ENCODE data around the gene MAP4K4. TPM values are rescaled to one million over a fixed set of nuclear protein-coding genes. Genes with fewer than 3 reads are reported as not detected.
A peak's percentile ranks its signal among the peaks of the same experiment; 100 is the strongest.

MAP4K4 gene
- total and polyA plus RNA-seq, 2 of the 13 experiments (the other 11 are each of a cell fraction or from before 2014, with no cell fraction given), result 105 to 264 TPM

GRCh38 chr2:101731221-101732054 lies 33.9 kb downstream of the MAP4K4 start (continued):
- TF ChIP-seq ZNF678 (CRISPR knock-in tag; IDR thresholded peaks at IDR 0.05) (no peak), DPF2 (CRISPR knock-in tag; IDR thresholded peaks at IDR 0.05; ENCODE audit: borderline replicate concordance, low read depth) (peak; percentile 73), KLF12 (CRISPR knock-in tag; IDR thresholded peaks at IDR 0.05; ENCODE audit: borderline replicate concordance) (no peak), ZNF263 (CRISPR knock-in tag; IDR thresholded peaks at IDR 0.05) (no peak), SMYD3 (CRISPR knock-in tag; IDR thresholded peaks at IDR 0.05) (no peak), PAX8 (CRISPR knock-in tag; IDR thresholded peaks at IDR 0.05; ENCODE audit: borderline replicate concordance) (no peak), FOXA3 (CRISPR knock-in tag; IDR thresholded peaks at IDR 0.05) (peak; percentile 82), FOXO4 (CRISPR knock-in tag; conservative IDR thresholded peaks at IDR 0.05) (no peak), FOXM1 (CRISPR knock-in tag; IDR thresholded peaks at IDR 0.05) (no peak), GFI1 (CRISPR knock-in tag; IDR thresholded peaks at IDR 0.05; ENCODE audit: borderline replicate concordance) (peak; percentile 76; the same call in 1 of the 2 replicates), HNF4G (IDR thresholded peaks at IDR 0.05; ENCODE audit: borderline replicate concordance, low read depth, low read length) (peak; percentile 77; the same call in 1 of the 2 replicates), HNF4G (CRISPR knock-in tag; IDR thresholded peaks at IDR 0.05; ENCODE audit: borderline replicate concordance, low read depth) (no peak), FOXP4 (CRISPR knock-in tag; IDR thresholded peaks at IDR 0.05) (peak; percentile 87), ZNF691 (CRISPR knock-in tag; IDR thresholded peaks at IDR 0.05; ENCODE audit: borderline replicate concordance, low read depth) (no peak)
- TF ChIP-seq, protein P1, sequence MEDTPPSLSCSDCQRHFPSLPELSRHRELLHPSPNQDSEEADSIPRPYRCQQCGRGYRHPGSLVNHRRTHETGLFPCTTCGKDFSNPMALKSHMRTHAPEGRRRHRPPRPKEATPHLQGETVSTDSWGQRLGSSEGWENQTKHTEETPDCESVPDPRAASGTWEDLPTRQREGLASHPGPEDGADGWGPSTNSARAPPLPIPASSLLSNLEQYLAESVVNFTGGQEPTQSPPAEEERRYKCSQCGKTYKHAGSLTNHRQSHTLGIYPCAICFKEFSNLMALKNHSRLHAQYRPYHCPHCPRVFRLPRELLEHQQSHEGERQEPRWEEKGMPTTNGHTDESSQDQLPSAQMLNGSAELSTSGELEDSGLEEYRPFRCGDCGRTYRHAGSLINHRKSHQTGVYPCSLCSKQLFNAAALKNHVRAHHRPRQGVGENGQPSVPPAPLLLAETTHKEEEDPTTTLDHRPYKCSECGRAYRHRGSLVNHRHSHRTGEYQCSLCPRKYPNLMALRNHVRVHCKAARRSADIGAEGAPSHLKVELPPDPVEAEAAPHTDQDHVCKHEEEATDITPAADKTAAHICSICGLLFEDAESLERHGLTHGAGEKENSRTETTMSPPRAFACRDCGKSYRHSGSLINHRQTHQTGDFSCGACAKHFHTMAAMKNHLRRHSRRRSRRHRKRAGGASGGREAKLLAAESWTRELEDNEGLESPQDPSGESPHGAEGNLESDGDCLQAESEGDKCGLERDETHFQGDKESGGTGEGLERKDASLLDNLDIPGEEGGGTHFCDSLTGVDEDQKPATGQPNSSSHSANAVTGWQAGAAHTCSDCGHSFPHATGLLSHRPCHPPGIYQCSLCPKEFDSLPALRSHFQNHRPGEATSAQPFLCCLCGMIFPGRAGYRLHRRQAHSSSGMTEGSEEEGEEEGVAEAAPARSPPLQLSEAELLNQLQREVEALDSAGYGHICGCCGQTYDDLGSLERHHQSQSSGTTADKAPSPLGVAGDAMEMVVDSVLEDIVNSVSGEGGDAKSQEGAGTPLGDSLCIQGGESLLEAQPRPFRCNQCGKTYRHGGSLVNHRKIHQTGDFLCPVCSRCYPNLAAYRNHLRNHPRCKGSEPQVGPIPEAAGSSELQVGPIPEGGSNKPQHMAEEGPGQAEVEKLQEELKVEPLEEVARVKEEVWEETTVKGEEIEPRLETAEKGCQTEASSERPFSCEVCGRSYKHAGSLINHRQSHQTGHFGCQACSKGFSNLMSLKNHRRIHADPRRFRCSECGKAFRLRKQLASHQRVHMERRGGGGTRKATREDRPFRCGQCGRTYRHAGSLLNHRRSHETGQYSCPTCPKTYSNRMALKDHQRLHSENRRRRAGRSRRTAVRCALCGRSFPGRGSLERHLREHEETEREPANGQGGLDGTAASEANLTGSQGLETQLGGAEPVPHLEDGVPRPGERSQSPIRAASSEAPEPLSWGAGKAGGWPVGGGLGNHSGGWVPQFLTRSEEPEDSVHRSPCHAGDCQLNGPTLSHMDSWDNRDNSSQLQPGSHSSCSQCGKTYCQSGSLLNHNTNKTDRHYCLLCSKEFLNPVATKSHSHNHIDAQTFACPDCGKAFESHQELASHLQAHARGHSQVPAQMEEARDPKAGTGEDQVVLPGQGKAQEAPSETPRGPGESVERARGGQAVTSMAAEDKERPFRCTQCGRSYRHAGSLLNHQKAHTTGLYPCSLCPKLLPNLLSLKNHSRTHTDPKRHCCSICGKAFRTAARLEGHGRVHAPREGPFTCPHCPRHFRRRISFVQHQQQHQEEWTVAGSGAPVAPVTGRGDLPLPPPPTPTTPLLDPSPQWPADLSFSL (CRISPR knock-in tag; IDR thresholded peaks at IDR 0.05), result no peak
- TF ChIP-seq, protein P2, sequence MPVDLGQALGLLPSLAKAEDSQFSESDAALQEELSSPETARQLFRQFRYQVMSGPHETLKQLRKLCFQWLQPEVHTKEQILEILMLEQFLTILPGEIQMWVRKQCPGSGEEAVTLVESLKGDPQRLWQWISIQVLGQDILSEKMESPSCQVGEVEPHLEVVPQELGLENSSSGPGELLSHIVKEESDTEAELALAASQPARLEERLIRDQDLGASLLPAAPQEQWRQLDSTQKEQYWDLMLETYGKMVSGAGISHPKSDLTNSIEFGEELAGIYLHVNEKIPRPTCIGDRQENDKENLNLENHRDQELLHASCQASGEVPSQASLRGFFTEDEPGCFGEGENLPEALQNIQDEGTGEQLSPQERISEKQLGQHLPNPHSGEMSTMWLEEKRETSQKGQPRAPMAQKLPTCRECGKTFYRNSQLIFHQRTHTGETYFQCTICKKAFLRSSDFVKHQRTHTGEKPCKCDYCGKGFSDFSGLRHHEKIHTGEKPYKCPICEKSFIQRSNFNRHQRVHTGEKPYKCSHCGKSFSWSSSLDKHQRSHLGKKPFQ (CRISPR knock-in tag; IDR thresholded peaks at IDR 0.05; ENCODE audit: insufficient replicate concordance), result no peak
